ENCODE data around the gene KIAA0930.

- TF ChIP-seq, protein P1, sequence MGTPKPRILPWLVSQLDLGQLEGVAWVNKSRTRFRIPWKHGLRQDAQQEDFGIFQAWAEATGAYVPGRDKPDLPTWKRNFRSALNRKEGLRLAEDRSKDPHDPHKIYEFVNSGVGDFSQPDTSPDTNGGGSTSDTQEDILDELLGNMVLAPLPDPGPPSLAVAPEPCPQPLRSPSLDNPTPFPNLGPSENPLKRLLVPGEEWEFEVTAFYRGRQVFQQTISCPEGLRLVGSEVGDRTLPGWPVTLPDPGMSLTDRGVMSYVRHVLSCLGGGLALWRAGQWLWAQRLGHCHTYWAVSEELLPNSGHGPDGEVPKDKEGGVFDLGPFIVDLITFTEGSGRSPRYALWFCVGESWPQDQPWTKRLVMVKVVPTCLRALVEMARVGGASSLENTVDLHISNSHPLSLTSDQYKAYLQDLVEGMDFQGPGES (IDR thresholded peaks at IDR 0.05; ENCODE audit: low read depth, low read length), result no peak
- TF ChIP-seq, protein P2, sequence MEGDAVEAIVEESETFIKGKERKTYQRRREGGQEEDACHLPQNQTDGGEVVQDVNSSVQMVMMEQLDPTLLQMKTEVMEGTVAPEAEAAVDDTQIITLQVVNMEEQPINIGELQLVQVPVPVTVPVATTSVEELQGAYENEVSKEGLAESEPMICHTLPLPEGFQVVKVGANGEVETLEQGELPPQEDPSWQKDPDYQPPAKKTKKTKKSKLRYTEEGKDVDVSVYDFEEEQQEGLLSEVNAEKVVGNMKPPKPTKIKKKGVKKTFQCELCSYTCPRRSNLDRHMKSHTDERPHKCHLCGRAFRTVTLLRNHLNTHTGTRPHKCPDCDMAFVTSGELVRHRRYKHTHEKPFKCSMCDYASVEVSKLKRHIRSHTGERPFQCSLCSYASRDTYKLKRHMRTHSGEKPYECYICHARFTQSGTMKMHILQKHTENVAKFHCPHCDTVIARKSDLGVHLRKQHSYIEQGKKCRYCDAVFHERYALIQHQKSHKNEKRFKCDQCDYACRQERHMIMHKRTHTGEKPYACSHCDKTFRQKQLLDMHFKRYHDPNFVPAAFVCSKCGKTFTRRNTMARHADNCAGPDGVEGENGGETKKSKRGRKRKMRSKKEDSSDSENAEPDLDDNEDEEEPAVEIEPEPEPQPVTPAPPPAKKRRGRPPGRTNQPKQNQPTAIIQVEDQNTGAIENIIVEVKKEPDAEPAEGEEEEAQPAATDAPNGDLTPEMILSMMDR (IDR thresholded peaks at IDR 0.05), result no peak
- no peak for TF ChIP-seq POLR2AphosphoS5 (IDR thresholded peaks at IDR 0.05; ENCODE audit: low read depth, low read length)
- TF ChIP-seq, protein P3, sequence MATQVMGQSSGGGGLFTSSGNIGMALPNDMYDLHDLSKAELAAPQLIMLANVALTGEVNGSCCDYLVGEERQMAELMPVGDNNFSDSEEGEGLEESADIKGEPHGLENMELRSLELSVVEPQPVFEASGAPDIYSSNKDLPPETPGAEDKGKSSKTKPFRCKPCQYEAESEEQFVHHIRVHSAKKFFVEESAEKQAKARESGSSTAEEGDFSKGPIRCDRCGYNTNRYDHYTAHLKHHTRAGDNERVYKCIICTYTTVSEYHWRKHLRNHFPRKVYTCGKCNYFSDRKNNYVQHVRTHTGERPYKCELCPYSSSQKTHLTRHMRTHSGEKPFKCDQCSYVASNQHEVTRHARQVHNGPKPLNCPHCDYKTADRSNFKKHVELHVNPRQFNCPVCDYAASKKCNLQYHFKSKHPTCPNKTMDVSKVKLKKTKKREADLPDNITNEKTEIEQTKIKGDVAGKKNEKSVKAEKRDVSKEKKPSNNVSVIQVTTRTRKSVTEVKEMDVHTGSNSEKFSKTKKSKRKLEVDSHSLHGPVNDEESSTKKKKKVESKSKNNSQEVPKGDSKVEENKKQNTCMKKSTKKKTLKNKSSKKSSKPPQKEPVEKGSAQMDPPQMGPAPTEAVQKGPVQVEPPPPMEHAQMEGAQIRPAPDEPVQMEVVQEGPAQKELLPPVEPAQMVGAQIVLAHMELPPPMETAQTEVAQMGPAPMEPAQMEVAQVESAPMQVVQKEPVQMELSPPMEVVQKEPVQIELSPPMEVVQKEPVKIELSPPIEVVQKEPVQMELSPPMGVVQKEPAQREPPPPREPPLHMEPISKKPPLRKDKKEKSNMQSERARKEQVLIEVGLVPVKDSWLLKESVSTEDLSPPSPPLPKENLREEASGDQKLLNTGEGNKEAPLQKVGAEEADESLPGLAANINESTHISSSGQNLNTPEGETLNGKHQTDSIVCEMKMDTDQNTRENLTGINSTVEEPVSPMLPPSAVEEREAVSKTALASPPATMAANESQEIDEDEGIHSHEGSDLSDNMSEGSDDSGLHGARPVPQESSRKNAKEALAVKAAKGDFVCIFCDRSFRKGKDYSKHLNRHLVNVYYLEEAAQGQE (IDR thresholded peaks at IDR 0.05; ENCODE audit: low read depth, low read length), result no peak
- no peak for TF ChIP-seq EP300 (IDR thresholded peaks at IDR 0.05; ENCODE audit: borderline replicate concordance in 1 of 2, low read depth in 1 of 2, low read length in 1 of 2)
- TF ChIP-seq RAD21 (IDR thresholded peaks at IDR 0.05; ENCODE audit: low read length), result no peak
- TF ChIP-seq CHD2 (IDR thresholded peaks at IDR 0.05; ENCODE audit: low read length, partially characterized antibody), result no peak
These were observed 6.9 kb downstream of the KIAA0930 start for GRCh38 chr22:45233827-45234226.
